ENCODE results near the gene WDFY4.

GRCh38 chr10:48690791-48691660, 6.4 kb downstream of the WDFY4 start:
- TF ChIP-seq, protein P1, sequence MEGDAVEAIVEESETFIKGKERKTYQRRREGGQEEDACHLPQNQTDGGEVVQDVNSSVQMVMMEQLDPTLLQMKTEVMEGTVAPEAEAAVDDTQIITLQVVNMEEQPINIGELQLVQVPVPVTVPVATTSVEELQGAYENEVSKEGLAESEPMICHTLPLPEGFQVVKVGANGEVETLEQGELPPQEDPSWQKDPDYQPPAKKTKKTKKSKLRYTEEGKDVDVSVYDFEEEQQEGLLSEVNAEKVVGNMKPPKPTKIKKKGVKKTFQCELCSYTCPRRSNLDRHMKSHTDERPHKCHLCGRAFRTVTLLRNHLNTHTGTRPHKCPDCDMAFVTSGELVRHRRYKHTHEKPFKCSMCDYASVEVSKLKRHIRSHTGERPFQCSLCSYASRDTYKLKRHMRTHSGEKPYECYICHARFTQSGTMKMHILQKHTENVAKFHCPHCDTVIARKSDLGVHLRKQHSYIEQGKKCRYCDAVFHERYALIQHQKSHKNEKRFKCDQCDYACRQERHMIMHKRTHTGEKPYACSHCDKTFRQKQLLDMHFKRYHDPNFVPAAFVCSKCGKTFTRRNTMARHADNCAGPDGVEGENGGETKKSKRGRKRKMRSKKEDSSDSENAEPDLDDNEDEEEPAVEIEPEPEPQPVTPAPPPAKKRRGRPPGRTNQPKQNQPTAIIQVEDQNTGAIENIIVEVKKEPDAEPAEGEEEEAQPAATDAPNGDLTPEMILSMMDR (IDR thresholded peaks at IDR 0.05): no peak
- TF ChIP-seq TCF7L2 (IDR thresholded peaks at IDR 0.05; ENCODE audit: low read depth, low read length): no peak
- no peak for TF ChIP-seq POLR2AphosphoS5 (IDR thresholded peaks at IDR 0.05; ENCODE audit: low read depth, low read length)
